Subcutaneous abdominal adipose tissue (tissue), 5 donors: Measurements from ENCODE around the gene SLC35F5.

Source experiments
- H3K27ac ChIP-seq: one replicate; pipeline ENCODE4 v1.7.0; 2013; ENCODE audit warnings: low read depth, mild to moderate bottlenecking, inconsistent platforms, low read length, moderate library complexity
- H3K27me3 ChIP-seq, 5 donors: one replicate each; pipeline ENCODE4 v1.7.0; 2013; ENCODE audit warnings: low read length in 5 of 5, inconsistent platforms in 1 of 5; ENCODE audit not compliant: control insufficient read depth in 5 of 5, insufficient read depth in 4 of 5
- H3K36me3 ChIP-seq, 5 donors: one replicate each; pipeline ENCODE4 v1.7.0; 2013; ENCODE audit warnings: low read length in 5 of 5; ENCODE audit not compliant: control insufficient read depth in 5 of 5, insufficient read depth in 5 of 5
- H3K4me1 ChIP-seq, 5 donors: one replicate each; pipeline ENCODE4 v1.7.0; 2013; ENCODE audit warnings: low read length in 5 of 5, mild to moderate bottlenecking in 3 of 5, moderate library complexity in 1 of 5; ENCODE audit not compliant: control insufficient read depth in 5 of 5, insufficient read depth in 5 of 5
- H3K4me3 ChIP-seq, 5 donors: one replicate each; pipeline ENCODE4 v1.7.0; 2013; ENCODE audit warnings: low read length in 5 of 5, low read depth in 1 of 5
- H3K9ac ChIP-seq, 5 donors: one replicate each; pipeline ENCODE4 v1.7.0; 2013; ENCODE audit warnings: low read length in 5 of 5, mild to moderate bottlenecking in 4 of 5, moderate library complexity in 3 of 5
- H3K9me3 ChIP-seq, 5 donors: one replicate each; pipeline ENCODE4 v1.7.0; 2013; ENCODE audit warnings: low read length in 5 of 5; ENCODE audit not compliant: control insufficient read depth in 5 of 5
- donor health status: healthy.
- donor health status: healthy.
- donor health status: healthy.
- donor health status: healthy.
- donor health status: healthy.

The SLC35F5 gene

GRCh38 chr2:113757138-113757657 lies 756 bp upstream of the SLC35F5 start:
- Histone ChIP-seq H3K9me3 (no peaks in the 10 kb centered on the region), H3K27ac (peak overlapping the region; percentile 93), H3K4me1 (peaks cover 0 to 24% (median 19%) of the 10 kb centered on the region in 5 donors), H3K27me3 (no peaks in the 10 kb centered on the region), H3K36me3 (no peaks in the 10 kb centered on the region), H3K9ac (peak overlapping the region; percentile 82 to 99 (median 92)), H3K4me3 (peak overlapping the region; percentile 94 to 98 (median 95))

- H3K36me3 ChIP-seq: peaks cover 0 to 5% (median 2%) of the 10 kb centered on the region in 5 donors
- peaks cover 0 to 24% (median 19%) of the 10 kb centered on the region in 5 donors for H3K4me1 ChIP-seq
- no peaks in the 10 kb centered on the region for H3K27me3 ChIP-seq
- H3K27ac ChIP-seq: peak overlapping the region; percentile 93
- H3K9me3 ChIP-seq: no peaks in the 10 kb centered on the region
- H3K4me3 ChIP-seq: peak overlapping the region; percentile 71 to 98 (median 94)
- peak overlapping the region; percentile 79 to 99 (median 81) for H3K9ac ChIP-seq
Observed at GRCh38 chr2:113755835-113756354, 547 bp downstream of the SLC35F5 start.

GRCh38 chr2:113755035-113755834 lies 1.2 kb downstream of the SLC35F5 start:
- peak overlapping the region; percentile 93 for H3K27ac ChIP-seq
- H3K4me1 ChIP-seq: peaks cover 0 to 24% (median 19%) of the 10 kb centered on the region in 5 donors
- H3K9me3 ChIP-seq: no peaks in the 10 kb centered on the region
- peaks cover 3 to 8% (median 7%) of the 10 kb centered on the region in 5 donors for H3K36me3 ChIP-seq
- H3K27me3 ChIP-seq: no peaks in the 10 kb centered on the region
- peak overlapping the region; percentile 79 to 99 (median 81) for H3K9ac ChIP-seq
- H3K4me3 ChIP-seq: peak overlapping the region; percentile 71 to 98 (median 94)

DNA sequence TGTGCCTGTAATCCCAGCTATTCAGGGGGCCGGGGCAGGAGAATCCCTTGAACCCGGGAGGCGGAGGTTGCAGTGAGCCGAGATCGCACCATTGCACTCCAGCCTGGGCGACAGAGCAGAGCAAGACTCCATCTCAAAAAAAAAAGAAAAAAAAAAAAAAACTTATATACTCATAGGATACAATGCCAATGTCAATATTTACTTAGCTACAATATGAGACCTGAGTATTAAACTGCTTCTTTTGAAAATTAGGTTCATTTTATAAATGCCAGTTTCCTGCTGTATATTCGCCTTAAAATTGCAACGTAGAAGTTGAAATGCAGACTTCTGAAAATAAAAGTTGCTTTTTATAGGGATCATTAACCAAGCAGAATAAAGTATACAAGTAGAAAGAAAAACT lies 2.3 kb downstream of the SLC35F5 start:
- no peak overlapping the region for H3K27ac ChIP-seq
- H3K4me3 ChIP-seq: no peak overlapping the region
- H3K9ac ChIP-seq: no peak overlapping the region
- H3K4me1 ChIP-seq: peaks cover 0 to 24% (median 19%) of the 10 kb centered on the region in 5 donors
- H3K9me3 ChIP-seq: no peaks in the 10 kb centered on the region
- peaks cover 7 to 10% (median 8%) of the 10 kb centered on the region in 5 donors for H3K36me3 ChIP-seq
- no peaks in the 10 kb centered on the region for H3K27me3 ChIP-seq

- H3K4me3 ChIP-seq: no peak overlapping the region
- peaks cover 16 to 31% (median 21%) of the 10 kb centered on the region in 5 donors for H3K36me3 ChIP-seq
- no peak overlapping the region for H3K27ac ChIP-seq
- no peaks in the 10 kb centered on the region for H3K9me3 ChIP-seq
- H3K27me3 ChIP-seq: no peaks in the 10 kb centered on the region
- H3K9ac ChIP-seq: no peak overlapping the region
- H3K4me1 ChIP-seq: peaks cover 0 to 11% (median 10%) of the 10 kb centered on the region in 5 donors
Observed at GRCh38 chr2:113750385-113750784, 6.1 kb downstream of the SLC35F5 start.

DNA sequence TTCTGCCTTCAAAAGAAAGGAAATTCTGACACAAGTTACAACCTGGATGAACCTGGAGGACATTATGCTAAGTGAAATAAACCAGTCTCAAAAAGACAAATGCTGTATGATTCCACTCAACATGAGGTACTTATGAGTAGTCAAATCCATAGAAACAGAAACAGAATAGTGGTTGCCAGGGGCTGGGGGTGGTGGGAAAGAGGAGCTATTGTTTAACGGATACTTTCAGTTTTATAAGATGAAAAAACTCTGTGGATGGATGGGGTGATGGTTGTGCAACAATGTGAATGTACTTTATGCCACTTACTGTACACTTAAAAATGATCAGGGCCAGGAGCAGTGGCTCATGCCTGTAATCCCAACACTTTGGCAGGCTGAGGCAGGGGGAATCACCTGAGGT lies 15.4 kb downstream of the SLC35F5 start:
- Histone ChIP-seq H3K27me3 (no peaks in the 10 kb centered on the region), H3K4me3 (no peak overlapping the region), H3K4me1 (no peaks in the 10 kb centered on the region), H3K27ac (no peak overlapping the region), H3K9ac (no peak overlapping the region), H3K9me3 (no peaks in the 10 kb centered on the region), H3K36me3 (peaks cover 56 to 83% (median 75%) of the 10 kb centered on the region in 5 donors)

DNA sequence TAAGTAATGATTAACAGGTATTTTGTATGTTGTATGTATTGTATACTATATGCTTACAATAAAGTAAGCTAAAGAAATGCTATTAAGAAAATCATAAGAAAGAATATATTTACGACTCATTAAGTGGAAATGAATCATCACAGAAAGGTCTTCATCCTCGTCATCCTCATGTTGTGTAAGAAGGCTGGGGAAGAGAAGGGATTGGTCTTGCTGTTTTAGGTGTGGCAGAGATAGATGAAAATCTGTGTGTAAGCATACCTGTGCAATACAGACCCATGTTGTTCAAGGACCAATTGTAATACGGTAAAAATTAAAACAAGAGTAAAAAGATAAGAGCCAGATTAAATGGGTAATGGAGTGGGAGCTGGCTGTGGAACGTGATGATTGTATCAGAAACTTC lies 16.6 kb downstream of the SLC35F5 start:
- no peaks in the 10 kb centered on the region for H3K4me1 ChIP-seq
- no peak overlapping the region for H3K9ac ChIP-seq
- no peaks in the 10 kb centered on the region for H3K9me3 ChIP-seq
- H3K27me3 ChIP-seq: no peaks in the 10 kb centered on the region
- peaks cover 60 to 79% (median 74%) of the 10 kb centered on the region in 5 donors for H3K36me3 ChIP-seq
- H3K4me3 ChIP-seq: no peak overlapping the region
- no peak overlapping the region for H3K27ac ChIP-seq

DNA sequence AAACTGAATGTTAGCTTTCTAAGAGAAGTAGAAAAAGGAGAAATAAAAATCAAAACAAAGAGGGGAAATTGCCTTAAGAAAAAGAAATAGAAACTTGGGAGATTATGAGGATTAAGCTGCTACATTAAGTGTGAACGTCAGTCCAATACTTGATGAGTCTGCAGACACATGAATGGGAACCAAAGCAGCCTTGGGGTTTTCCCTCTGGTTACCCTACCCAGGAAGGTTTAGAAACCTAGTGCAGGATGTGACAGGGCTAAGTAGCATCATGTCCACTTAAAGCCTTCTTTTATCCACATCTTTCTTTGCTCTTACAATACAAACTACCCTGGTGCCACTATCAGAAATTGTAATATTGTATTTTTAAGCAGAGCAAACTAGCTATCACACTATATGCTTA lies 22.3 kb downstream of the SLC35F5 start:
- H3K9ac ChIP-seq: no peak overlapping the region
- H3K4me1 ChIP-seq: no peaks in the 10 kb centered on the region
- no peaks in the 10 kb centered on the region for H3K9me3 ChIP-seq
- peaks cover 19 to 64% (median 38%) of the 10 kb centered on the region in 5 donors for H3K36me3 ChIP-seq
- H3K27me3 ChIP-seq: no peaks in the 10 kb centered on the region
- H3K4me3 ChIP-seq: no peak overlapping the region
- H3K27ac ChIP-seq: no peak overlapping the region

DNA sequence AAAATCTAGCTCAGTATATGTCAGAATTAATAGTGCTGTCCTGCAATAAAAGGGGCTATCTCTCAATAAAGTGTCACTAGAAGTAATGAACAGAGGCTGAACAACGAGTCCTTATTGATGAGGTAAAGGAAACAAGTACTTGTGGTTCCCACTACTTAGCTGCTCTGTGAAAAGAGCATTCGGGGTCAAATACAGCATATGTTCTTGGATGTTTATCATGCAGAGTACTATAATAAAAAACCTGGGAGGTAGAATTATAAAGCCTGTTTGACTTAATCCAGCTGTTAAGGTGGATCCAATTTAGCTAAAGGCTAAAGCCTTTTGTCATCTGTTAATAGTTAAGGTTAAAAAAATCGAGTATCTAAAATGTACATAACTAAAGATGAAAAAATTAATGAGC lies 32.4 kb downstream of the SLC35F5 start:
- peaks cover 22 to 42% (median 31%) of the 10 kb centered on the region in 5 donors for H3K36me3 ChIP-seq
- H3K4me1 ChIP-seq: no peaks in the 10 kb centered on the region
- H3K27ac ChIP-seq: no peak overlapping the region
- no peak overlapping the region for H3K9ac ChIP-seq
- no peaks in the 10 kb centered on the region for H3K27me3 ChIP-seq
- no peak overlapping the region for H3K4me3 ChIP-seq
- H3K9me3 ChIP-seq: no peaks in the 10 kb centered on the region

GRCh38 chr2:113723411-113723810 lies 33.0 kb downstream of the SLC35F5 start:
- H3K27me3 ChIP-seq: no peaks in the 10 kb centered on the region
- H3K4me1 ChIP-seq: no peaks in the 10 kb centered on the region
- H3K4me3 ChIP-seq: no peak overlapping the region
- H3K36me3 ChIP-seq: peaks cover 19 to 39% (median 30%) of the 10 kb centered on the region in 5 donors
- H3K9ac ChIP-seq: no peak overlapping the region
- H3K9me3 ChIP-seq: no peaks in the 10 kb centered on the region
- H3K27ac ChIP-seq: no peak overlapping the region
